GM21576 (cell line): ENCODE results near the gene ADAMTS6.

Source experiments
- ATAC-seq: cut with Tn5 transposase; IDR thresholded peaks from one replicate; pipeline ENCODE4 v1.9.1; 2021; ENCODE audit warnings: mild to moderate bottlenecking, moderate library complexity; ENCODE audit not compliant: unreplicated experiment

The ADAMTS6 gene

GRCh38 chr5:65475336-65475735 is 6.4 kb downstream of the ADAMTS6 start:
- ATAC-seq = no peak

GRCh38 chr5:65474130-65474711 is 7.5 kb downstream of the ADAMTS6 start:
- no peak for ATAC-seq

DNA sequence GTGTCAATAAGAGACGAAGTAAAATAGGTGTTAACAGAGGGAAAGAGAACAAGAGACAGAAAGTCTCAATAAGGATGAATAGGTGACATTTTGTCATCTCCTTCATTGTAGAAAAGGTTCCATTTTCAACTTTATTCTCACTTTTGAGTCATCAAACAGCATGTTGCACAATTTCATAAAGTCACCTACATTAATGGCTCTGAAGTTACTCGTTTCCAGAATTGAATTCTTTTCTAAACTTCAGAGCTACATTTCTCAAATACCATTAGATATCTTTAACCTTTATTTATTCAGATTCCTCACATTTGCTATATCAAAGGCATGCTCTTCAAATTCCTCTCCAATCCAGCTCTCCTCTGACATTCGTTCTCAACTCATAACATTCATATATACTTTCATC is 13.1 kb downstream of the ADAMTS6 start:
- ATAC-seq = no peak

DNA sequence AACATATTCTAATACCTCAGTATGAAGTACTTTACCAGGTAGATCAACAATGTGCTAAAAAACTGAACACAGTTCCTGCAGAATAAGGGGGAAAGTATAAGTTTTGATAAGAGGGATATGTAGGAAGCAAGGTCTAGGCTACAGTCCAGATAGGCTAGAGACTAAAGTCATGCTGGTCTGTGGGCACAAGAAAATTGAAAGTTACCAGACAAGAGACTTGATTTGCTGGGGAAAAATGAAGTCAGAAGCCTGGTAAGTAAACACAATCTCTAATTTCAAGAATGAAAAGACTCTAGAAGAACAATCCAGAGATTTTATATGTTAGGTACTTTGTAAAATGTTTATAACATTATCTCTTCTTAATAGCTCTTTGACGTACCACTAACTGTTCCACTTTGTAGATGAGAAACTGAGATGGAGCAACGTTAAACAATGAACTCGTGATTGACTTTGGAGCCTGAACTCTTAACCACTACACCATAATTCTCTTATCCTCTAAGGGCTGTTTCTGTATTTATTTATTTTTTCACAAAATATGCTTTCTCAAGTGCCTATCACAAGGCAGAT is 19.5 kb downstream of the ADAMTS6 start:
- ATAC-seq = no peak

GRCh38 chr5:65461490-65461889 is 20.2 kb downstream of the ADAMTS6 start:
- ATAC-seq = no peak

- ATAC-seq = no peak
Measured at GRCh38 chr5:65459995-65460394, 21.7 kb downstream of the ADAMTS6 start.

GRCh38 chr5:65455064-65455463 is 26.7 kb downstream of the ADAMTS6 start:
- ATAC-seq = no peak

GRCh38 chr5:65451436-65451835 is 30.3 kb downstream of the ADAMTS6 start:
- ATAC-seq = no peak

DNA sequence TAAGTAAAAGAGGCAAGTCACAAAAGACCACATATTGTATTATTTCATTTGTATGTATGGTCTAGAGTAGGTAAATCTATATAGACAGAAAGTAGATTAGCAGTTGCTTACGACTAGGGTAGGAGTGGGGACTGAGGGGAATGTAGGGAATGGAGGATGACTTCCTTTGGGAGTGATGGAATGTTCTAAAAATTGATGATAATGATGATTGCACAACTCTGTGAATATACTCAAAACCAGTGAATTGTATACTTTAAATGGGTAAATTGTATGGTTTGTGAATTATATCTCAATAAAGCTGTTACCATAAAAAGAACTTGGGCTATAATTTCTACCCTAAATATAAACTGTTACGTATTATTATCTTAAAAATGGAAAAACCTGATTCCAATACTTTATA is 35.0 kb downstream of the ADAMTS6 start:
- ATAC-seq = no peak

GRCh38 chr5:65441800-65442199 is 39.9 kb downstream of the ADAMTS6 start:
- ATAC-seq = no peak

DNA sequence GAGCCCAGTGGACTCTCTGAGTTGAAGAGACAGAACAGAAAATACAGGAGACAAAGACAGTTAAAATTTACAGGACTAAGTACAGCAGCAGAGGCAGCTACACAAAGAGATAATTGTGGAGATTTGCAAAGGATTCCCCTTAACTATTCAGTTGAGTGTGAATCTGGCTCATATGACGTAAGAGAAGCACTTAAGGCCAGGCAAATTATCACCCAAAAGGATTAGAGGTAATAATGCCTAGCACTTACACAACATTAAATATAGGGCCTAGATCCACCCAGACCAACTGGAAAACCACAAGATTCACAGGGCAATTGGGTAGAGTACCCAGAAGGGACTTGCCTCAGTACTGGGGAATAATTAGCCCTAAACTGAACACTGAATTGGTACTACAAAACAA is 41.3 kb downstream of the ADAMTS6 start:
- no peak for ATAC-seq

GRCh38 chr5:65434122-65434521 is 47.6 kb downstream of the ADAMTS6 start:
- no peak for ATAC-seq

GRCh38 chr5:65426656-65427055 is 55.1 kb downstream of the ADAMTS6 start:
- ATAC-seq = no peak

DNA sequence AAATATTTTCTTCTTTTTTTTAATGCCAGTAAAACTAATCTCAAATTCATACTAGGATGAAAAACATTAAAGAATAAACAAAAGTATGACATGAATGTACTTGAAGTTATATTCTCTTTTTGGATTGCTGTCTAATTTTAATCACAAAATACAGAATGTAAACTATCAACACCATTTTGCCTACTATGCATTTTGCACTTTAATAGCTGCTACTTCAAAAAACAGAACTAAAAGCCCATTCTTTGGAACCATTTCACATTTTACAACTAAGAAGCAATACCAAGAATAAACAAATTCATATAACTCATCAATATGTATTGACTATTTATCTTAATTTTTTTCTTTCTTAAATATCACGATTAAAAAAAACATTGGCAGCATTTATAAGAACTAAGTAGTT is 58.1 kb downstream of the ADAMTS6 start:
- ATAC-seq = no peak

DNA sequence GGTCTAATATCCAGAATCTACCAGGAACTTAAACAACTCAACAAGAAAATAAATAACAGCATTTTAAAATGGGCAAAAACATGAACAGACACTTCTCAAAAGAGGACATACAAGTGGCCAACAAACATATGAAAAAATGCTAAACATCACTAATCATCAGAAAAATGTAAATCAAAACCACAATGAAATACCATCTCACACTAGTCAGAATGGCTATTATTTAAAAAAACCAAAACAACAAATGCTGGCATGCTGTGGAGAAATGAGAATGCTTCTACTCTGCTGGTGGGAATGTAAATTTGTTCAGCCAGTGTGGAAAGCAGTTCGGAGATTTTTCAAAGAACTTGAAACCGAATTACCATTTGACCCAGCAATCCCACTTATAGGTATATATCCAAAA is 63.1 kb downstream of the ADAMTS6 start:
- ATAC-seq = no peak

- no peak for ATAC-seq
Measured at GRCh38 chr5:65413822-65414221, 67.9 kb downstream of the ADAMTS6 start.

DNA sequence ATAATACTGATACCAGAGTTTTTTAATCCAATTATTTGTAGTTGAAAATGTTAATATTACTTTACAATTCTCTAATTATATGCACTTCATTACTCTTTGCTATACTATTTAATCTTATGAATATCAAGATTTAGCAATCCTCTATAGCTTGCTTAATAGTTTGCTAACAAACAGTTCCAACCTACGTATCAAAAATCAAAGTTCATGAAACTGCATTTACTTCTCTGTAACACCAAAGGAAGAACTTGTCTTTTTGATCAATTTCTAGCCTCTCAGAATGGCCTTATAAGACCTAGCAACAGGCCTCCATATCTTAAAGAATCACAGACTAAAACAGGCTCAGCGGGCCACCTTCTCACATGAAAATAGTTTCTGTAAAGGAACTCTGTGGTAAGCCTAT is 68.9 kb downstream of the ADAMTS6 start:
- ATAC-seq = no peak

- ATAC-seq = no peak
Measured at GRCh38 chr5:65411356-65411755, 70.4 kb downstream of the ADAMTS6 start.

GRCh38 chr5:65395526-65396155 is 86.1 kb downstream of the ADAMTS6 start:
- no peak for ATAC-seq

GRCh38 chr5:65394087-65394486 is 87.6 kb downstream of the ADAMTS6 start:
- ATAC-seq = no peak

DNA sequence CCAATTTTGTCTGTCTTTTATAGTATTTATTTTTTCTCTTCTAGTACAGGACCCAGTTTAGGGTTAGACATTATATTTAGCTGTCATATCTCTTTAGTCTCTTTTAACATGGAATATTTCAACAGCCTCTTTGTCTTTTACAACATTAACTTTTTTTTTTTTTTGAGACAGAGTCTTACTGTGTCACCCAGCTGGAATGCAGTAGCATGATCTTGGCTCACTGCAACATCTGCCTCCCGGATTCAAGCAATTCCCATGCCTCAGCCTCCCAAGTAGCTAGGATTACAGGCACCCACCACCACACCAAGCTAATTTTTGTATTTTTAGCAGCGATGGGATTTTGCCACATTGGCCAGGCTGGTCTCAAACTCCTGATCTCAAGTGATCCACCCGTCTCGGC is 90.1 kb downstream of the ADAMTS6 start:
- no peak for ATAC-seq

GRCh38 chr5:65390208-65390607 is 91.5 kb downstream of the ADAMTS6 start:
- no peak for ATAC-seq

DNA sequence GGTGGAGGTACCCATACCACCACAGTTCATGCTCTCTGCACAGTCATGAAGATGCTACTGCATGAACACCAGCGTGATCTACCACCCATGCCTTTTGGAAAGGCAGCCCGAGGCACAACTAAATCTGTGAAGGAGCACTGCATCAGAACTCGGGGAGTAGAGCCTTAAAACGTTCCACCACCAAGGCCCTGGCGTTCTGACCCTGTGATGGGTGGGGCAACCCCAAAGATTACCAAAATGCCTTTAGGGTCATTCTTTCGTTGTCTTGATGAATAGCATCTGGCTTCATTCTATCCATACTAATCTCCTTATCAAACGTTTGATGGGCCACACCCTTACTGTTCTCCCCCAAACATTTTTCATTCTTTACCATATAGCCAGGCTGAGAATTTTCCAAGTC is 97.9 kb downstream of the ADAMTS6 start:
- no peak for ATAC-seq
